Right renal cortex interstitium (tissue), 3 donors: ENCODE results near the gene KANK2. TPM values are rescaled to one million over a fixed set of nuclear protein-coding genes. Genes with fewer than 3 reads are reported as not detected.
A peak's percentile ranks its signal among the peaks of the same experiment; 100 is the strongest.
"Not testable (repeated sequence)": the region's sequence is repeated elsewhere in the genome, so short reads cannot be mapped to it uniquely, and the experiment has no call there.

ENCODE experiments used
- DNase-seq, 3 donors: peaks; one replicate each; pipeline ENCODE4 v3.0.0-alpha.2; 2013; ENCODE audit warnings: low read depth in 3 of 3, low spot score in 2 of 3
- polyA plus RNA-seq, 3 donors: library from polyadenylated mRNA; unstranded; fragments of 120-200 nt; gene quantifications; one replicate each; pipeline ENCODE4 v1.2.1, GENCODE V29; 2013; ENCODE audit not compliant: insufficient read length in 3 of 3

Gene KANK2
- polyA plus RNA-seq, 3 donors: 114 to 117 (median 116) TPM

DNA sequence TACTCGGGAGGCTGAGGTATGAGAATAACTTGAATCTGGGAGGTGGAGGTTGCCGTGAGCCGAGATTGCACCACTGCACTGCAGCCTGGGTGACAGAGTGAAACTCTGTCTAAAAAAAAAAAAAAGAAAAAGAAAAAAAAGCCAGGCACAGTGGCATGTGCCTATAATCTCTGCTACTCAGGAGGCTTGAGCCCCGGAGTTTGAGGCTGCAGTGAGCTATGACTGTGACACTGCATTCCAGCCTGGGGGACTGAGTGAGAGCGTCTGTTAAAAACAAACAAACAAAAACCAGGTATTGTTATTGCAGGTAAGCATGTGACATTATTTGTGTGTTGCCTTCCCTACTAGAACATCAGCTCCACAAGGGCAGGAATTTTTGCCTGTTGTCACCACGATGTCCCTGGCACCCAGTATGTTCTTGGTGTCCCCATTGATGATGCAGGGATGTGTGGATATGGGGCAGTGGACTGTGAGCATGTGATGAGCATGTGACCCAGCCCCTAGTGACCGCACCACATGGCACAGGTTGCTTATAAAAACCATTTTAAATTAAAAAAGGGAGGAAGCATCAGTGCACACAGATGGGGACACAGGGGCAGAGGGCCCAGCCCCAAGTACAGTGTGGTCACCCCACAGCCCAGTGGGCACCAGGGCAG, 1.6 kb upstream of the KANK2 start:
- no peak for DNase-seq

DNA sequence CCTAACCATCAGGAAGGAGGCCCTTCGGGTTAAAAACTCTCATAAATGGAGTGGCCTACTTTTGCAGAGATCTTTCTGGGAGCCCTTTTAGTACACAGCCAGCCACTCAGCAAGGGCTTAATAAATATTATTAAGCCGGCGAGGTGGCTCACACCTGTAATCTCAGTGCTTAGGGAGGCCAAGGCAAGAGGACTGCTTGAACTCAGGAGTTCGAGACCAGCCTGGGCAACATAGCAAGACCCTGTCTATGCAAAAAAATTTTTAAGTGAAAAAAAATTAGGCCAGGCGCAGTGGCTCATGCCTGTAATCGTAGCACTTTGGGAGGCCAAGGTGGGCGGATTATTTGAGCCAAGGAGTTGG, 810 bp upstream of the KANK2 start:
- no peak for DNase-seq

DNA sequence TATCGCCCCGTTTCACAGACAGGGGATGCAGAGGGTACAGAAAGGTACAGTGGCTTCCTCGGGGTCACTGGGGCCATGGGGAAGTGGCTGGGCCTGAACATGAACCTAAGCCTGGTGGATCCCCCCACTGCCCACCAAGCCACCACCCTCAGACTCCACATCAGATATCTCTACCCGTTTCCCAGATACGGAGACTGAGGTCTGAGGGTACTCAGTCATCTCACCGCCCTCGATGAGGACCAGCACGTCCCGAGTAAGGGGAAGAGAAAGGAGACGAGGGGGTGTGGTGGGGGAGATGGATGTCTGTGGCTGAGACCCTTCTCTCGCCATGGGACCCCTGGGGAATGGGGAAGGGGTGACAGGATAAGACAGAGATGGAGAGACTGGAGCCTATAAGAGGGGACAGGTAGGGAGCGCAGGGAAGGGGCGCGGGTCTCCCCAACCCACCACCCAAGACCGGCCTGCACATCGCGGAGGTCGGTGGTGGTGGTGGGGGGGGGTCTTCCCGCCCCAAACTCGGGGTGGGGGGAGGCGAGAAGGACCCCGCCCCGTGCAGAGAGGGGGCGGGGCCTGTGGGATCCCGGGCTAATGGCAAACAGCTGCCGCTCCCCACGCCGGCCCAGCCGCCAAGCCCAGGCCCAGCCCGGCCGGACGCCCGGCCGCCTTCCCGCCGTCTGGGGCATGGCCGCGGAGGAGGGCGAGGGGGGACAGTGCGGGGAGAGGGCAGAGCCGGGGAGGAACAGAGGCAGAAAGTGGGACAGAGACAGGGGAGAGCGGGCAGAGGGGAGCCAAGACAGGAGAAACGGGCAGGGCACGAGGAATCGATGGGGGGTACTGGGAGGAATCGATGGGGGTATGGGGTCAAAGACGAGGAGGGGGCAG, 698 bp downstream of the KANK2 start:
- no peak for DNase-seq

DNA sequence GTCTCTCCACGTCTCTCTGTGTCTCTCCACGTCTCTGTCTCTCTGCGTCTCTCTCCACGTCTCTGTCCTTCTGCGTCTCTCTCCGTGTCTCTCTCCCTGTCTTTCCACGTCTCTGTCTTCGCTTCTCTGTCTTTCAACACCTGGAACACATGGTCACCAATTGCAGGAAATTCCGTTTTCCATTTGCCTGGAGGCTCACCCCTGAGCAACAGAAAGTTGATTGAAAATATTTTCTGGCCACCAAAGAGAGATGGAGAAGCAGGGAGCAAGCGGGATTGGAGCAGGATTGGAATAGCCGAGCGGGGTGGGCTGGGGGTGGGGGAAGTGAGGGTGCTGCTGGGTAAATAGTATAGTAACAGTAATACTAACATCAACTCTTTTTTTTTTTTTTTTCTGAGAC, 1.7 kb downstream of the KANK2 start:
- DNase-seq: no peak

DNA sequence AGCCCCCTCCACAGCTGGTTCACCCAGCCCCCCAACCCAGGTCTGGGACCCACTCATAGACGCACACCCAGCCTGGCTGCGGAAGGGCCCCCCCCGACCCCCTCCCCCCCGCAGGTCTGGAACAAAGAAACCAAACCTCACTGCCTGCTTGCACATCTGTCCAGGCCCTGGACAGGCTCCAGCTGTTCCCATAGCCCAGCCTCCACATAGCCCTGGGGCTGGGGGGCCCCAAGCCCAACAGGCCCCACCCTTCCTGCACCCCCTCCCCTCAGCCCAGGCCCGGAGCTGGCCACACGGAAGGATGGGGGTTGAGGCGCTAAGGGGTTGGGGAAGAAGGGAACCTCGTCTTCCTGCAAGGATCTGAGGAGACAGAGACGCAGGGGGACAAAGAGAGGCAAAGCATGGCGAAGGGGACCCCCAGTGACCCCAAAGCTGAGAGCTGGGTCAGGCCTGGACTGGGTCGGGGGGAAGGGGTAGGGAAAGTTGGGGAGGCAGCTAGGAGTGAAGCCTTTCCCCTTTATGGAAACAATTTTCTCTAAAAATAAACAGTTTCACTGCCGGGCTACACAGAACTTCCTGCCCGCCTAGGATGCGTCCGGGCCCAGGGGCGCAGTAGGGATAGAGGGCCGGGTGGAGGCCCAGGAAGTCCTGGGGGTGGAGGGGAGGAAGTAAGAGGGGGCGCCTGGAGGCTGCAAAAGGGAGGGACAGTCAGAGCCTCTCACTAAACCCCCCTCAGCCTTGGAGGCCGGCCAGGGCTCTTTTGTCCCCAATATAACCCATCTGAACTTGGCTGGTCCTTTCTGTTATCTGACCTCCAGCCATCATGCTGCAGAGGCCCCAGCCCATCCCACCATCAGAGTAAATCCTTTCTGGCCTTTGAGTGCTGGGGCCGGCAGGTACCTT, 2.4 kb downstream of the KANK2 start:
- DNase-seq: peak in 1 of 3 donors; percentile 26

DNA sequence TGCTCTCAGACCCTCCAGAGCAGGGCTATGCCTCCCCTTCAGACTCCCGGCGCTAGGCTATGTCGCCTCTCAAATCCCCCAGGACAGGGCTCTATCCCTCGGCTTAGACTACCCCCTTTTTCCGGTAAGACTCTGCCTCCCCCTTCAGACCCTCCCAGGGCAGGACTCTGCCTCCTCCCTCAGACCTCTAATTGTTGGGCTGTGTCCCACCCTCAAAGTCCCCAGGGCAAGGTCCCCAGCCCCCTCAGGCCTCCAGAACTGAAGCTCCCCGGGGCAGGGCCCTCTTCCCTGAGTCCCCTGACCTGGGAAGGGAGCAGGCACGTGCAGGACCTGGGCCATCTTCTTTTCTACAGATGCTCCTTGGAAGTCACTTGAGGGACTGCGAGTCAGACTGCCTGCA, 3.2 kb downstream of the KANK2 start:
- DNase-seq: no peak

DNA sequence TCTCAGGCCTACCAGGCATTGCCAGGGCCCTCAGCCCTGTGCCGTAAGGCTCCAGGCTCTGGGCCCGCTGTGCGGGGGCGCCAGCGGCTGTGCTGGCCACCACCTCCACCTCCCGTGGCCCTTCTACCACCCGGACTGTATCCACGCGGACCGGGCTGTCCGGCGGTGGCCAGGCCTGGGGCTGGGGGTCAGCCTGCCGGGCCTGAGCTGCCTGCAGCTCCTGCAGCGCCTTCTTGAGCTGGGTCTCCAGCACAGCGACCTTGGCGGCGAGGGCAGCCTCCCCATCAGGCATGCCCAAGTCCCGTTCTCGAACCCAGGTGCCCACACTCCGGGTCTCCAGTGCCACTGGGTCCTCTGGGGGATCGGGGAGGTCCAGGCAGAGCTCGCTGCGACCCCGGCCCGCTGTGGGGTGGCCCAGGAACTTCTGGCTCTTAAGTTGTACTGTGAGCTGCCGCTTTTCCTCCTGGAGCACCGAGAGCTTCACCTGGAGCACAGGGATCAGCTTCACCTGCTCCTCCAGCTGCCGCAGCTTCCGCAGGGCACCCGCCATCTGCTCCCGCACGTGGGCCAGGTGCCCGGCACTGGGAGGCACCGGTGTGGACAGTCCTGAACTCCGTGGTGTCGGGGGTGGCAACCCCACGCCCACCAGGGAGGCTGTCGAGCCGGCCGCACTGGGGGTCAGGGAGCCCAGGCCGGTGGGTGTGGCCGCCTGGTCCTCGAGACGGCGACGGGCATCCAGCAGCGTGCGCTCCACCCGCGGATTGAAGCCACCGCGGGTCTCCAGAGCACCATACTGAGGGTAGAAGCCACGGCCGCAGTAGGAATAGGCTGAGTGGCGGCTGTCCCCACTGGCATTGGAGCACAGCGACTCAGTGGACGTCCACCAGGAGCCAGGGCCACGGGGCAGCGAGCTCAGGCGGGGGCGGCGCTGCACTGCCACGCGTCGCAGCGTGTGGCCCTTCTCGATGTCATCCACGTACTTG, 4.1 kb downstream of the KANK2 start:
- DNase-seq: no peak

DNA sequence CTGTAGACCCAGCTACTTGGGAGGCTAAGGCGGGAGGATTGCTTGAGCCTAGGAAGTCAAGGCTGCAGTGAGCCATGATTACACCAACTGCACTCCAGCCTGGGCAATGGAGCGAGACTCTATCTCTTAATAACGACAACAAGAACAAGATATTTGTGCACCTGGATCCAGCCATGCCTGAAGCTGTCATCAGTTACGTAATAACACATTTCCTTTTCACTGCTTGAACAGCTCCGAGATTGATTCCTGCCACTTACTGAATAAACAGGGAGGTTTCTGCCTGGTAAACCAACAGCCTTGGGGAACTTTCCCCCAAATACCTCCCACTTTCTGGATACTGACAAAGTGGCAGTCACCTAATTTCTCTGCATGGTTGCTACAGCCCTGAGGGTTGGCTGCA, 5.4 kb downstream of the KANK2 start:
- DNase-seq: no peak

DNA sequence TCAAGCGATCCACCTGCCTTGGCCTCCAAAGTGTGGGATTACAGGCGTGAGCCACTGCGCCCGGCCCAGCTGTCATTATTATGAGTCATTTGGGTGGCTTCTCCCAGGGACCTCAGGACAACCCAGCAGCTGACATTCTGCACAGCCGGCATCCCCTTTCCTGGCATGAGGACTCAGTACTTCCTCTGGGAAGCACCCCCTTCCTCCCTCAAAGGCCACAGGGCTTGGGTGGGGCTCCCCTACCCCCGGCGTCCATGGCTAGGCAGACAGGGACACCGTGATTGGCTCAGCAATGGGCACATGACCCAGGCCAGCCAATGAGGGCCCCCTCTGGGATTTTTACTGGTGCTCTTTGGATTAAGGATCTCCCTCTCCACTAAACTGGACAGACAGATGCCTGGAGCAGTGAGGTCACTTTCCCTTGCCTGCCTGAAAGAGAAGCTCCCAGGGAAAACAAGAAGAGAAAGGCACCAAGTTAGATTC, 6.0 kb downstream of the KANK2 start:
- DNase-seq: no peak

DNA sequence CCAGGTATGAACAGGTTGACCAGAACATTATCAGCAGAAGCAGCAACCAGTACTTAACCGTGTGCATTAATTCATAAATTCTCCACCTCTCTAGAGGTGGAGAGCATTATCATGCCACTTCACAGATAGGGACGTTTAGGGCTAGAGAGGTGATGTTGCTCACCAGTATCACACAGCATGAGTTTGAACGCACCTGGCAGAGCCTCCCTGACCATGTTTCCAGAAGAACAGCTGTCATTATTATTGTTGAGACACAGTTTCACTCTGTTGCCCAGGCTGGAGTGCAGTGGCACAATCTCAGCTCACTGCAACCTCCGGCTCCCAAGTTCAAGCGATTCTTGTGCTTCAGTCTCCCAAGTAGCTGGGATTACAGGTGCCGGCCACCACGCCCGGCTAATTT, 6.8 kb downstream of the KANK2 start:
- no peak for DNase-seq

DNA sequence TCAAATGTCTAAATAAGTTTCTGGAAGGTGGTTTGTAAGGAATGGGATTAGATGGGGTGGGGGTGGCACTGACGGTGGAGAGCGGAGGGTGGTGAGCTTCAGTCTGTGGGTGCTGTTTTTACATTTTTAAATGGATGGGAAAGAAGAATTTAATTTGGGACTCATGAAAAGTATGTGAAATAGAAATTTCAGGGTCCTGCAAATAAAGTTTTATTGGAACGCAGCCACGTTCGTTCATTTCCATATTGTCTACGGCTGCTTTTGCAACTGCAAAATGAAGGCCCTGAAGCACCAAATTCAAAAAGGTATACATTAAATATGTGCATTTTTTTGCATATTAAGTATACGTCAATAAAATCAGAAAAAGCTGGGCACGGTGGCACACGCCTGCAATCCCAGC, 9.9 kb downstream of the KANK2 start:
- DNase-seq: no peak

DNA sequence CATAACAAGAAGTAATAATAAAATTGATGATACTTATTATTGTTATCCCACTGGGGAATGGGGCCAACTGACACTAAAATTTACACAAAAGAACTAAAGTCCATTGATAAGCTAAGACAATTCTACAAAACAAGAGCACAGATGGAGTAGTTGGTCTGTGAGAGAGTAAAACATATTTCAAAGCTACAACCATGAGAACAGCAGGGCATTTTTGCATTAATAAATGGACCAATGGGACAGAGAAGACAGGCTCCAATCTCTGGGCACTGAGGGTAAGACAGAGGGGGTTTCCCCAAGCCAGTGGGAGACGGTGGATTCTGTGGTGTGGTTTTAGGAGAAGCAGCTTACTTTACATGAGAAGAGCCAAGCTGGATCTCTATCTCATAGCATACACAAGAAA, 14.4 kb downstream of the KANK2 start:
- no peak for DNase-seq

DNA sequence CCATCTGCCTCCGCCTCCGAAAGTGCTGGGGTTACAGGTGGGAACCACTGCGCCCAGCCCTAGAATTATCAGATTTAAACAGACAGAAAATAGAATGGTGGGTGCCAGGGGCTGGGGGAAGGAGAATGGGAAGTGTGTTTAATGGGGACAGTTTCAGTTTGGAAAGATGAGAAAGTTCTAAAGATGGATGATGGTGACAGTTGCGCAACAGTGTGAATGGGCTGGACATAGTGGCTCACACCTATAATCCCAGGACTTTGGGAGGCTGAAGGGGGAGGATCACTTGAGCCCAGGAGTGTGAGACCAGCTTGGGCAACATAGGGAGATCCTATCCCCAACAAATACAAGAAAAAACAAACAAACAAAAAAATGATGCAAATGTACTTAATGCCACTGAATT, 15.9 kb downstream of the KANK2 start:
- DNase-seq: no peak

DNA sequence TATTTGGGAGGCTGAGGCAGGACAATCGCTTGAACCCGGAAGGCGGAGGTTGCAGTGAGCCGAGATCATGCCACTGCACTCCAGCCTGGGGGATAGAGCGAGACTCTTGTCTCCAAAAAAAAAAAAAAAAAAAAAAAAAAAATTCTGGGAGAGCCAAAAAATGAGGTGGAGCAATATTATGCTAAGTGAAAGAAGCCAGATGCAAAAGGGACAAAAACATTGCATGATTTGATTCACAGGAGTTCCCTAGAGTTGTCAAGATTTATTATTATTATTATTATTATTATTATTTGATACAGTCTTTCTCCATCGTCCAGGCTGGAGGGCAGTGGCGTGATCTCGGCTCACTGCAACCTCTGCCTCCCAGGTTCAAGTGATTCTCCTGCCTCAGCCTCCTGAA, 16.4 kb downstream of the KANK2 start:
- DNase-seq: not testable (repeated sequence)

DNA sequence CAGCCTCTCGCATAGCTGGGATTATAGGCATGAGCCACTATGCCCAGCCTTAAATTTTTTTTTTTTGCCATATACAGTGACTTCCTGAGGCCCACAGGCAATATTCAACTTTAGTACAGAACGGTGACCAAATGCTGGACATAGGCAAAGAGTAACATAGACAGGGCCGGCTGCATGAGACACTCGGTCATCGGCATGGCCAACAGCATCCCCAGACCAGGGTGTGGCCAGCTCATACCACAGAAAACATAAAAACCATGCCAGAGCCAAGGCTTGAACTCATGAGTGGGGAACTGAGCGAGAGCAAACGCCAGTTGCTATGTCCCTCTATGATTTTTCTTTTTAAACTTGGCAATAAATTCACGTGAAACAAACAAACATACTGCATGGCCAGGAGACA, 17.0 kb downstream of the KANK2 start:
- no peak for DNase-seq

DNA sequence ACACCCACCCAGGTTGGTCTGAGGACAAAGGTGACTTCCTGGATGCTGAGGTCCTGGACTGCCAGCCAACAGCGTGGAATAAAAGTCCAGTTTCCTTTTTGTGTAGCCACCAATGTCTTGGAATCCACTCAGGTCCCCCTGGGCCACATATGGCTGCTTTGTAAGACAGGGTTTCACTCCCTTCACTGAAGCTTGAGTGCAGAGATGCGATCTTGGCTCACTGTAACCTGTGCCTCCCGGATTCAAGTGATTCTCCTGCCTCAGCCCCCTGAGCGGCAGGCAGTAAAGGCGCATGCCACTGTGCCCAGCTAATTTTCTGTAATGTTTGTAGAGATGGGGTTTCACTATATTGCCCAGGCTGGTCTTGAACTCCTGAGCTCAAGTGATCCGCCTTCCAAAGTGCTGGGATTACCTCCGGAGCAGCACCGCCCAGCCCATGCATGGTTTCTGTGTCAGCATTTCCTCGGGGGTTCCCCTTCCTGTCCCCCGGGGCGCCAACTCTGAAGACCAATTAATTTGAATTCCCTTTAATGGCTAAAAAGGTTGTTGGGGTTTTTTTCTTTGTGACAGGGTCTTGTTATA, 17.5 kb downstream of the KANK2 start:
- DNase-seq: no peak

DNA sequence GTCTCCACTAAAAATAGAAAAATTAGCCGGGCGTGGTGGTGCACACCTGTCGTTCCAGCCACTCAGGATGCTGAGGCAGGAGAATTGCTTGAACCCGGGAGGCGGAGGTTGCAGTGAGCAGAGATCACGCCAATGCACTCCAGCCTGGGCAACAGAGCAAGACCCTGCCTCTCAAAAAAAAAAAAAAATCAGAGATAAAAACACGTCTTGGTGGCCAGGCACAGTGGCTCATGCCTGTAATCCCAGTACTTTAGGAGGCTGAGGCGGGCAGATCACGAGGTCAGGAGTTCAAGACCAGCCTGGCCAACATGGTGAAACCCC, 18.2 kb downstream of the KANK2 start:
- not testable (repeated sequence) for DNase-seq

DNA sequence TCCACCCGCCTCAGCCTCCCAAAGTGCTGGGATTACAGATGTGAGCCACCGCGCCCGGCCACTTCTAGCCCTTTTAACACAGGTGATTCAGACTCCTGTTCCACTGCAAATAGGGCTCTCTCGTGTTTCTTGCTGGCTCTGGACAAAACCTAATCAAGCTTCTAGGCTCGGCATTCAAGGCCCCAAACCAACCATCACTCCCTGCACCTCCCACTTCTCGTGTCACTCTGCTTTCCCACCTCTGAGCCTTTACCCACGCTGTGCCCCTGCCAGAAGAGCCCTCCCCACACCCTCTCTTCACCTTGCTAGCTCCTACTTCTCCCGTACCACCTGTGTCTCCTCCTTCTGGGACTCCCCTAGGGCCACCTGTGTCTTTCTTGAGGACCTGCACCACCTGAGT, 19.8 kb downstream of the KANK2 start:
- DNase-seq: no peak

DNA sequence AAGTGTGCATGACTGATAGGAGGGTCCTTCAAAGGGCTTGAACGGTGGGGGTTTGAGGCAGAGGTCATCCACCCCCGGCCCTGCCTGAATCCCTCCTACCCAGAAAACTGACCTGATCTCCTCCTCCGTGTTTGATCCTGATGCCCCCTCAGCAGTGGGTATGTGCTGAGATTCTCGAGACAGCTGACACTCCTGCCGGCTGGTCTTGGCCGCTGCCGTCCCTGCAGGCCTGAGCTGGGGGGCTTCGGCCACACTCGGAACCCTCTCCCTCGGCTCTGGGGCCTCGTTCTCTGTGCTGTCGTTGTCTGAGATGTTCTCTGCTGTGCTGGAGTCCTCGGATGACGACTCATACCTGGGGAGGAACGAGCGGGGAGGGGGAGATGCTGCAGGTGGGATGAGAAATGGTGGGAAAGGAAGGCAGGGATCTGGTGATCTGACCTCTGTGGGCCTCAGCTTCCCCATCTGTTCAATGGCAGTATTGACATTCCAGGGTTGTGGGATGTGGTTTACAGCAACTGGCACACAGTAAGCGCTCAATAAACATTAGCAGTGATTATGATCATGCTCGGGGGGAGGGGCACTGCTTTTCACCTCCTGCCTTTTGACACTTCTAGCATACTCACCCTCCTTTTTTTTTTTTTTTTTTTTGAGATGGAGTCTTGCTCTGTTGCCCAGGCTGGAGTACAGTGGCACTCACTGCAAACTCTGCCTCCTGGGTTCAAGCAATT, 20.7 kb downstream of the KANK2 start:
- DNase-seq: no peak
